ENCODE measurements around the gene IL13. TPM values are rescaled to one million over a fixed set of nuclear protein-coding genes. Genes with fewer than 3 reads are reported as not detected.

IL13 gene
- total RNA-seq, 1 experiment from 2014 or later, result not detected

DNA sequence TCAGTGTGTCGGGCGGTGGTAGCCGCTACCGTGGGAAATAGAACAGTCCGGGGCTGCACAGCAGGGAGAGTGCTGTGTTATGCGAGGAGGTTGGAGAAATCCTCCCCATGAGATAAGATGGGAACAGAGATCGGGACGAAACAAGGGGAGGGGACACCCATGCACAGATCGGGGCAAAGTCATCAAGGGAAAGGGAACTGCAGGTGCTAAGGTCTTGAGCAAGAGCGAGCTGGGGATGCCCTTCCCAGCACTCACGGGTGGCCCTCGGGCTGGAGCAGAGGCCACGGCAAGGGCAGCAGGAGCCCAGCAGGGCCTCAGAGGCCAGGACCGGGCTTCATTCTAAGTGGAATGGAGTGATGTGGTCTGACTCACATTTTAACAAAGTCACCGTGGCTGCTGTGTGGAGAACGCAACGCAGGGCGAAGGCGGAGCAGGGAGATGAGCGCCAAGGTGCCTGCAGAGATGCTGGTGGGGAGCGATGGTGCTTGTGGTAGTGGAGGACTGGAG lies 7.7 kb downstream of the IL13 start:
- H3K79me1 ChIP-seq (ENCODE audit: insufficient read depth, low read depth, low read length, poor library complexity, severe bottlenecking), result no peaks in the 10 kb centered on the region
- no peak overlapping the region; a peak in 1 of 7 replicates for H3K27ac Mint-ChIP-seq
- no peak overlapping the region for H2BK20ac ChIP-seq (ENCODE audit: low read depth, low read length, poor library complexity, severe bottlenecking)
- H3K4me1 Mint-ChIP-seq, result peaks cover 29 to 39% of the 10 kb centered on the region in 2 experiments
- H3K27me3 Mint-ChIP-seq (ENCODE audit: low read depth), result peaks cover 2% of the 10 kb centered on the region
- H3K4me1 ChIP-seq (ENCODE audit: insufficient read depth, low read length), result no peaks in the 10 kb centered on the region
- no peak overlapping the region for H3K18ac ChIP-seq (ENCODE audit: insufficient read length, low read depth, low read length)
- no peak overlapping the region for H2BK5ac ChIP-seq (ENCODE audit: insufficient read length, low read length)
- no peak overlapping the region for H3T11ph ChIP-seq (ENCODE audit: low read length)
- no peak overlapping the region for H4K5ac ChIP-seq (ENCODE audit: insufficient read length, low read depth, low read length)
- H4K8ac ChIP-seq (replicated peaks; ENCODE audit: insufficient read length, low read depth, low read length), result no peak overlapping the region
- TF ChIP-seq, protein P1, sequence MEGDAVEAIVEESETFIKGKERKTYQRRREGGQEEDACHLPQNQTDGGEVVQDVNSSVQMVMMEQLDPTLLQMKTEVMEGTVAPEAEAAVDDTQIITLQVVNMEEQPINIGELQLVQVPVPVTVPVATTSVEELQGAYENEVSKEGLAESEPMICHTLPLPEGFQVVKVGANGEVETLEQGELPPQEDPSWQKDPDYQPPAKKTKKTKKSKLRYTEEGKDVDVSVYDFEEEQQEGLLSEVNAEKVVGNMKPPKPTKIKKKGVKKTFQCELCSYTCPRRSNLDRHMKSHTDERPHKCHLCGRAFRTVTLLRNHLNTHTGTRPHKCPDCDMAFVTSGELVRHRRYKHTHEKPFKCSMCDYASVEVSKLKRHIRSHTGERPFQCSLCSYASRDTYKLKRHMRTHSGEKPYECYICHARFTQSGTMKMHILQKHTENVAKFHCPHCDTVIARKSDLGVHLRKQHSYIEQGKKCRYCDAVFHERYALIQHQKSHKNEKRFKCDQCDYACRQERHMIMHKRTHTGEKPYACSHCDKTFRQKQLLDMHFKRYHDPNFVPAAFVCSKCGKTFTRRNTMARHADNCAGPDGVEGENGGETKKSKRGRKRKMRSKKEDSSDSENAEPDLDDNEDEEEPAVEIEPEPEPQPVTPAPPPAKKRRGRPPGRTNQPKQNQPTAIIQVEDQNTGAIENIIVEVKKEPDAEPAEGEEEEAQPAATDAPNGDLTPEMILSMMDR (conservative IDR thresholded peaks at IDR 0.05), result no peak
- no peaks in the 10 kb centered on the region for H3K27me3 ChIP-seq (ENCODE audit: insufficient read depth, low read length)
- no peaks in the 10 kb centered on the region for H3K23me2 ChIP-seq (ENCODE audit: insufficient read length, low read depth, low read length, poor library complexity, severe bottlenecking)
- no peaks in the 10 kb centered on the region for H4K20me1 ChIP-seq (ENCODE audit: control insufficient read depth, insufficient read depth, insufficient read length)
- no peak overlapping the region for H2BK12ac ChIP-seq (ENCODE audit: insufficient read length, low read depth, low read length)
- no peak overlapping the region for H2BK15ac ChIP-seq (ENCODE audit: low read depth, low read length)
- H3K9me3 ChIP-seq (ENCODE audit: control insufficient read depth, low read depth, low read length), result no peaks in the 10 kb centered on the region
- H3K79me2 ChIP-seq (ENCODE audit: insufficient read depth, low read length), result no peaks in the 10 kb centered on the region
- peaks cover 0 to 2% of the 10 kb centered on the region in 2 experiments; a peak in 3 of 5 replicates for H3K9me3 Mint-ChIP-seq
- no peak overlapping the region for H2BK120ac ChIP-seq (ENCODE audit: low read depth, low read length, poor library complexity, severe bottlenecking)
- no peak overlapping the region for H3K27ac ChIP-seq (ENCODE audit: insufficient read length, low read depth, low read length)
- no peak overlapping the region for H2AK5ac ChIP-seq (ENCODE audit: insufficient read length, low read length)
- H3K14ac ChIP-seq (ENCODE audit: insufficient read depth, low read length), result no peak overlapping the region
- H3K4ac ChIP-seq (ENCODE audit: low read depth, low read length), result no peak overlapping the region
- H3K9ac ChIP-seq (ENCODE audit: extremely low read depth, insufficient read length, low read length), result no peak overlapping the region
- no peak overlapping the region for H3K56ac ChIP-seq (ENCODE audit: insufficient read length, low read depth, low read length)
- WGBS (ENCODE audit: extremely low coverage, insufficient read length, low lambda C conversion rate), result no CpG with 5 or more reads among the region's 21 CpGs
- no peak overlapping the region for H2AFZ ChIP-seq (ENCODE audit: low read length)
- no peak overlapping the region for H3K23ac ChIP-seq (ENCODE audit: insufficient read length, low read depth, low read length)
- H3K4me3 Mint-ChIP-seq, result no peak overlapping the region
- 0 out of 7 replicates have a peak, but pooled peaks cover 0 to under 1% (median 0%) of the 10 kb centered on the region in 3 experiments for H3K36me3 Mint-ChIP-seq (ENCODE audit: insufficient read depth in 1 of 3, low read depth in 3 of 3)
- no peak overlapping the region for H3K4me2 ChIP-seq (ENCODE audit: insufficient read depth, insufficient read length, low read length)
- no peak for DNase-seq
- H4K91ac ChIP-seq (ENCODE audit: insufficient read length, low read depth, low read length), result no peak overlapping the region

All from H9 (cell line).